NCI-H2107 treated with DMSO at 0.1 percent for 48 hours (cell line): ENCODE results near the gene TUBAL3.

Experiments
- DNase-seq: peaks from one replicate; lab custom pipeline; 2025; ENCODE audit not compliant: unreplicated experiment; lab: John Stamatoyannopoulos, UW

TUBAL3 gene

DNA sequence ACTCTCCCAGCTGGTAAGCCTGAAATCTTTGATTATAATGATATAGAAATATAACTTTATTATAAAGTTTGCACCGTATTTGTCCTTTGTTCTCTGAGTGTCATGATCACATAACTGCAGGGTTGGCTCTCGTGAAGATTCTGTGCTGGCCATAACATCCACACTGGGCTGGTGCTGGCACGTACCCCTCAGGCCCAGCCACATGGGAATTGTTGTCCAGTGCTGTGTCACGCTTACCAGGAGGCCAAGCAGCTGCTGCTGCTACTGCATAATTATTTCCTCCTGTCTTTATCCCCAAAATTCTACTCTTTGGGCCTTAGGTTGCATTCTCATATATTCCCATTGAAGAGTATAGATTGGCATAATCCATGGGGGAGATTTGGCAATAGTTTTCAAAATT, 60.6 kb downstream of the TUBAL3 start:
- no peak for DNase-seq

DNA sequence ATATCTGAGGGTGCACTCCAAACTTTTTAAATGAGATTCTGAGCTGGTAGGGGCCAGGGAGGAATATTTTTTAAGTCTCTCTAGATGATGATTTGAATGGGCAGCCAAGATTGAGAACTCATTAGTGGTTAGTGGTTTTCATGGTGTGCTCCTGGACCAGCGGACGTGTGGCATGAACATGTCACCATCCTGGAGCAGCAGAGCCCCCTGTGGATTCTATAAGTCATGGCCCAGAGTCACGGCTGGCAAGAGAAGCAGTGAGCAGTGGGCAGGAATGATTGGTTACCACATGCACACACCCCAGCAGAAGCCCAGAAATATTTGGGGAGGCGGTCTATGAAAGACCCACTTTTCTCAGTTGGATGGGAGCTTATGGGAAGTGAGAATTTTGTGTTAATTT, 61.1 kb downstream of the TUBAL3 start:
- DNase-seq = peak; percentile 5
